ENCODE results near the gene CHCHD4. TPM values are rescaled to one million over a fixed set of nuclear protein-coding genes. Genes with fewer than 3 reads are reported as not detected.

The CHCHD4 gene
- total and polyA plus RNA-seq, 2 experiments from 2014 or later: 31.1 to 39.2 TPM

- TF ChIP-seq, protein P1, sequence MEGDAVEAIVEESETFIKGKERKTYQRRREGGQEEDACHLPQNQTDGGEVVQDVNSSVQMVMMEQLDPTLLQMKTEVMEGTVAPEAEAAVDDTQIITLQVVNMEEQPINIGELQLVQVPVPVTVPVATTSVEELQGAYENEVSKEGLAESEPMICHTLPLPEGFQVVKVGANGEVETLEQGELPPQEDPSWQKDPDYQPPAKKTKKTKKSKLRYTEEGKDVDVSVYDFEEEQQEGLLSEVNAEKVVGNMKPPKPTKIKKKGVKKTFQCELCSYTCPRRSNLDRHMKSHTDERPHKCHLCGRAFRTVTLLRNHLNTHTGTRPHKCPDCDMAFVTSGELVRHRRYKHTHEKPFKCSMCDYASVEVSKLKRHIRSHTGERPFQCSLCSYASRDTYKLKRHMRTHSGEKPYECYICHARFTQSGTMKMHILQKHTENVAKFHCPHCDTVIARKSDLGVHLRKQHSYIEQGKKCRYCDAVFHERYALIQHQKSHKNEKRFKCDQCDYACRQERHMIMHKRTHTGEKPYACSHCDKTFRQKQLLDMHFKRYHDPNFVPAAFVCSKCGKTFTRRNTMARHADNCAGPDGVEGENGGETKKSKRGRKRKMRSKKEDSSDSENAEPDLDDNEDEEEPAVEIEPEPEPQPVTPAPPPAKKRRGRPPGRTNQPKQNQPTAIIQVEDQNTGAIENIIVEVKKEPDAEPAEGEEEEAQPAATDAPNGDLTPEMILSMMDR (conservative IDR thresholded peaks at IDR 0.05; ENCODE audit: low read depth in 2 of 2): no peak
- H3K9me3 Mint-ChIP-seq: peaks cover 7% of the 10 kb centered on the region; the same call in 2 of the 3 replicates
- Histone ChIP-seq H3K27ac (ENCODE audit: low read depth) (no peak overlapping the region), H3K9me2 (ENCODE audit: insufficient read depth) (no peaks in the 10 kb centered on the region), H3K27me3 (ENCODE audit: insufficient read depth) (no peaks in the 10 kb centered on the region), H3K79me2 (replicated peaks; ENCODE audit: insufficient read depth) (0 out of 2 replicates have a peak, but pooled peaks cover 3% of the 10 kb centered on the region), H3K4me2 (no peak overlapping the region), H4K20me1 (replicated peaks; ENCODE audit: insufficient read depth) (0 out of 2 replicates have a peak, but pooled peaks cover 5% of the 10 kb centered on the region), H2AFZ (no peak overlapping the region), H3K36me3 (ENCODE audit: insufficient read depth) (peaks cover 43% of the 10 kb centered on the region), H3F3A (replicated peaks; ENCODE audit: low read depth) (no peaks in the 10 kb centered on the region), H3K4me3 (no peak overlapping the region), H3K4me1 (ENCODE audit: insufficient read depth) (no peaks in the 10 kb centered on the region)
- no peaks in the 10 kb centered on the region for H3K4me1 Mint-ChIP-seq
- DNase-seq (ENCODE audit: low spot score) (no peak), ATAC-seq (no peak)
- H3K4me3 Mint-ChIP-seq: no peak overlapping the region
- H3K27me3 Mint-ChIP-seq (ENCODE audit: insufficient read depth, low read depth, poor library complexity): peaks cover 2% of the 10 kb centered on the region
- peaks cover 82% of the 10 kb centered on the region for H3K36me3 Mint-ChIP-seq (ENCODE audit: low read depth)
- no peak overlapping the region for H3K27ac Mint-ChIP-seq
Measured at GRCh38 chr3:14157951-14158350, 33.3 kb upstream of the CHCHD4 start.

DNA sequence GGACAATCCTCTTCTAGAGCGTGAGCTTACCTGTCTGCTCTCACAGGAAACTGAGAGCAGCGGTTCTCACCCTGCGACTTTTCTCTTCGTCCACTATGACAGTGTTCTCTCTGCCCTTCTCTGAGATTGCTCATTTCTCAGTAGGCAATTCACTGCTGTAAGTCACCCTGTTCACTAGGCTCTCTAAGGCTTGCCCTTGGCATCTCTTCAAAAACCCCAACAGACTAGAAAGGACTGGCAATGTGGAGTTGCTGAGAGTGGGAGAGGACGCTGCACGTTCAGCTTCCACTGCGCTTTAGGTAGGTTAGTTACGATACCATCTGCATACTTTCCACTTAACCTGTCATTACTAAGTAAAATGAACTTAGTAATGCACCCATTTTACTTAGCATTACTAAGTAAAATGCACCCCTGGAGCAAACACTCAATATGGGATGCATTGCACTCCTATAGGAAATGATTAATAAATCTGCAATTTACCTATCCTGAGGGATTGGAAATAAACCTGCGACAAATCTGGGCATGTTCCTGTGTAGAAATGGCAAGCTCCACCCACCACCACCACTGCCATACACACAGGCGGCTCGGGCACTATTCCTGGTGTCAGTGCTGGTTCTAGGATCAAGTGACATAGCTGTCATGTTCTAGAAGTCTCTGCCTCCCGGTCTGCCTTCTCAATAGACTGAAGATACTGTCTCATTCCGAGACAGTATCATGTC, 32.3 kb upstream of the CHCHD4 start:
- no peak for ATAC-seq
- Histone ChIP-seq H3K79me2 (replicated peaks; ENCODE audit: insufficient read depth) (no peaks in the 10 kb centered on the region), H3K4me3 (no peak overlapping the region), H3K36me3 (ENCODE audit: insufficient read depth) (peaks cover 34% of the 10 kb centered on the region), H2AFZ (no peak overlapping the region), H3K4me2 (no peak overlapping the region), H3F3A (replicated peaks; ENCODE audit: low read depth) (no peaks in the 10 kb centered on the region), H3K27ac (ENCODE audit: low read depth) (no peak overlapping the region), H3K27me3 (ENCODE audit: insufficient read depth) (no peaks in the 10 kb centered on the region), H3K9me2 (ENCODE audit: insufficient read depth) (no peaks in the 10 kb centered on the region), H4K20me1 (replicated peaks; ENCODE audit: insufficient read depth) (0 out of 2 replicates have a peak, but pooled peaks cover 5% of the 10 kb centered on the region), H3K4me1 (ENCODE audit: insufficient read depth) (no peaks in the 10 kb centered on the region)
- DNase-seq (ENCODE audit: low spot score): no peak
- Mint-ChIP-seq H3K27me3 (ENCODE audit: insufficient read depth, low read depth, poor library complexity) (peaks cover 2% of the 10 kb centered on the region), H3K4me3 (no peak overlapping the region), H3K4me1 (no peaks in the 10 kb centered on the region), H3K36me3 (ENCODE audit: low read depth) (peaks cover 77% of the 10 kb centered on the region), H3K27ac (no peak overlapping the region), H3K9me3 (peaks cover 7% of the 10 kb centered on the region; the same call in 2 of the 3 replicates)
- no peak for TF ChIP-seq ZNF462 (CRISPR knock-in tag; IDR thresholded peaks at IDR 0.05)
- no peak for TF ChIP-seq CREB1 (CRISPR knock-in tag; IDR thresholded peaks at IDR 0.05; ENCODE audit: low read depth)
- TF ChIP-seq EZH2 (IDR thresholded peaks at IDR 0.05; ENCODE audit: low read depth, unreplicated experiment): no peak
- TF ChIP-seq STAT1 (IDR thresholded peaks at IDR 0.05; ENCODE audit: unreplicated experiment): no peak
- TF ChIP-seq EZH2phosphoT487 (IDR thresholded peaks at IDR 0.05; ENCODE audit: unreplicated experiment): no peak
- TF ChIP-seq, protein P2, sequence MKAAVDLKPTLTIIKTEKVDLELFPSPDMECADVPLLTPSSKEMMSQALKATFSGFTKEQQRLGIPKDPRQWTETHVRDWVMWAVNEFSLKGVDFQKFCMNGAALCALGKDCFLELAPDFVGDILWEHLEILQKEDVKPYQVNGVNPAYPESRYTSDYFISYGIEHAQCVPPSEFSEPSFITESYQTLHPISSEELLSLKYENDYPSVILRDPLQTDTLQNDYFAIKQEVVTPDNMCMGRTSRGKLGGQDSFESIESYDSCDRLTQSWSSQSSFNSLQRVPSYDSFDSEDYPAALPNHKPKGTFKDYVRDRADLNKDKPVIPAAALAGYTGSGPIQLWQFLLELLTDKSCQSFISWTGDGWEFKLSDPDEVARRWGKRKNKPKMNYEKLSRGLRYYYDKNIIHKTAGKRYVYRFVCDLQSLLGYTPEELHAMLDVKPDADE (IDR thresholded peaks at IDR 0.05): no peak

Data from GM23338 (cell line).